Neural cell (in vitro differentiated cells): ENCODE measurements around the gene ADAM30.

ENCODE experiments used
- TAF1 ChIP-seq: IDR thresholded peaks from 2 replicates; pipeline ENCODE4 v1.6.1; 2012; ENCODE audit warnings: low read depth
- TF ChIP-seq, protein P1 (sequence below): fragments of 450-650 bp; IDR thresholded peaks from 2 replicates; pipeline ENCODE4 v1.5.1; 2014; ENCODE audit warnings: antibody characterized with exemption, mild to moderate bottlenecking, moderate library complexity; ENCODE audit not compliant: poor library complexity, severe bottlenecking

DNA sequence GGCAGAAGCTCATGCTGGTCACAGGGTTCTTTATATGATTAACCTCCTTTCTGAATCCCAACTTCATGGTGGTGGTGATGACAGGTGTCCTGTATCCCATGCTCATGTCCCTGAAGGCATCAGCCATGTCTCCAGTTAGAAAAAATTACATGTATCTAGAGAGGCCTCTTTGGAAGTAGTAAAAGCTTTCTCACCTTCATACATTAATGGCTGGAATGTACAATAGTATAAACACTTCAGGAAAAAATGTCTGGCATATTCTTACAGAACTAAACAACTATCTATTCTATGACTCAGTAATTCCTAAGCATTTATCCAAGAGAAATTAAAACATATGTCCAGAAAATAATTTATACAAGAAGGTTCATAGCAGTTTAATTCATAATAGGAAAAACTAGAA lies 34.0 kb downstream of the ADAM30 start:
- TF ChIP-seq, protein P1, sequence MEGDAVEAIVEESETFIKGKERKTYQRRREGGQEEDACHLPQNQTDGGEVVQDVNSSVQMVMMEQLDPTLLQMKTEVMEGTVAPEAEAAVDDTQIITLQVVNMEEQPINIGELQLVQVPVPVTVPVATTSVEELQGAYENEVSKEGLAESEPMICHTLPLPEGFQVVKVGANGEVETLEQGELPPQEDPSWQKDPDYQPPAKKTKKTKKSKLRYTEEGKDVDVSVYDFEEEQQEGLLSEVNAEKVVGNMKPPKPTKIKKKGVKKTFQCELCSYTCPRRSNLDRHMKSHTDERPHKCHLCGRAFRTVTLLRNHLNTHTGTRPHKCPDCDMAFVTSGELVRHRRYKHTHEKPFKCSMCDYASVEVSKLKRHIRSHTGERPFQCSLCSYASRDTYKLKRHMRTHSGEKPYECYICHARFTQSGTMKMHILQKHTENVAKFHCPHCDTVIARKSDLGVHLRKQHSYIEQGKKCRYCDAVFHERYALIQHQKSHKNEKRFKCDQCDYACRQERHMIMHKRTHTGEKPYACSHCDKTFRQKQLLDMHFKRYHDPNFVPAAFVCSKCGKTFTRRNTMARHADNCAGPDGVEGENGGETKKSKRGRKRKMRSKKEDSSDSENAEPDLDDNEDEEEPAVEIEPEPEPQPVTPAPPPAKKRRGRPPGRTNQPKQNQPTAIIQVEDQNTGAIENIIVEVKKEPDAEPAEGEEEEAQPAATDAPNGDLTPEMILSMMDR, result no peak
- no peak for TF ChIP-seq TAF1
